Esophagus muscularis mucosa (tissue), 4 donors: ENCODE measurements around the gene WNT11. TPM values are rescaled to one million over a fixed set of nuclear protein-coding genes. Genes with fewer than 3 reads are reported as not detected.
"Not testable (repeated sequence)": the region's sequence is repeated elsewhere in the genome, so short reads cannot be mapped to it uniquely, and the experiment has no call there.

Source experiments
- DNase-seq: peaks from one replicate; pipeline ENCODE4 v3.0.0-alpha.2; 2017; ENCODE audit errors: extremely low spot score
- H3K27ac ChIP-seq, 4 donors: fragments of 200-600 bp; sonication (generic); replicated peaks in 1 of 4; 1 replicate in 3 of 4; 2 replicates in 1 of 4; pipeline ENCODE4 v1.5.1; 2016 to 2019; ENCODE audit warnings: mild to moderate bottlenecking in 1 of 4
- H3K27me3 ChIP-seq, 4 donors: fragments of 200-600 bp; sonication (generic); one replicate each; pipeline versions ENCODE4 v1.5.1 to v1.6.0; 2016 to 2019
- H3K36me3 ChIP-seq, 4 donors: fragments of 200-600 bp; sonication (generic); one replicate each; pipeline ENCODE4 v1.5.1; 2016 to 2019
- H3K4me1 ChIP-seq, 4 donors: fragments of 200-600 bp; sonication (generic); one replicate each; pipeline ENCODE4 v1.5.1; 2016 to 2019
- H3K4me3 ChIP-seq, 4 donors: fragments of 200-600 bp; sonication (generic); 1 replicate in 2 of 4; 2 replicates in 2 of 4; pipeline ENCODE4 v1.5.1; 2016 to 2019; ENCODE audit warnings: mild to moderate bottlenecking in 4 of 4, moderate library complexity in 1 of 4
- H3K9me3 ChIP-seq, 4 donors: fragments of 200-600 bp; sonication (generic); 1 replicate in 3 of 4; 2 replicates in 1 of 4; pipeline ENCODE4 v1.5.1; 2016 to 2019
- EP300 ChIP-seq: sonication (generic); formaldehyde crosslinking; IDR thresholded peaks from one replicate; pipeline ENCODE4 v1.6.1; 2017; ENCODE audit warnings: antibody characterized with exemption
- POLR2A ChIP-seq: fragments of 450-650 bp; IDR thresholded peaks from one replicate; pipeline ENCODE4 v1.6.1; 2017; ENCODE audit warnings: antibody characterized with exemption, moderate library complexity, mild to moderate bottlenecking, low read depth
- POLR2AphosphoS5 ChIP-seq, 2 donors: sonication (generic); formaldehyde crosslinking; IDR thresholded peaks; one replicate each; pipeline ENCODE4 v1.6.1; 2017; ENCODE audit warnings: antibody characterized with exemption in 2 of 2
- WGBS: methylation state at CpG from one replicate; pipeline ENCODE4 v1.1.5; 2018; 5-methylcytosine and 5-hydroxymethylcytosine counted together
- intact Hi-C: fragments of 100-400 bp; cut with DNase I; formaldehyde crosslinking; loops from one replicate; pipeline ENCODE4 v1.15.1; 2023
- total RNA-seq, 4 donors: library from RNA; depleted of rRNA; stranded (reverse); fragments of >200 nt; gene quantifications; one replicate each; pipeline versions ENCODE4 v1.1.0 to v1.2.1, GENCODE V29; 2016
- TF ChIP-seq, protein P1 (sequence below), 3 experiments: fragments of 200-600 bp in 2 of 3; fragments of 450-650 bp in 1 of 3; sonication (generic) in 2 of 3; IDR thresholded peaks; one replicate each; pipeline ENCODE4 v1.5.1; 2017 to 2019; ENCODE audit warnings: antibody characterized with exemption in 3 of 3, mild to moderate bottlenecking in 2 of 3, moderate library complexity in 1 of 3

WNT11 gene
- total RNA-seq, 4 donors from 2014 or later = 3.7 to 11.0 (median 7.7) TPM

DNA sequence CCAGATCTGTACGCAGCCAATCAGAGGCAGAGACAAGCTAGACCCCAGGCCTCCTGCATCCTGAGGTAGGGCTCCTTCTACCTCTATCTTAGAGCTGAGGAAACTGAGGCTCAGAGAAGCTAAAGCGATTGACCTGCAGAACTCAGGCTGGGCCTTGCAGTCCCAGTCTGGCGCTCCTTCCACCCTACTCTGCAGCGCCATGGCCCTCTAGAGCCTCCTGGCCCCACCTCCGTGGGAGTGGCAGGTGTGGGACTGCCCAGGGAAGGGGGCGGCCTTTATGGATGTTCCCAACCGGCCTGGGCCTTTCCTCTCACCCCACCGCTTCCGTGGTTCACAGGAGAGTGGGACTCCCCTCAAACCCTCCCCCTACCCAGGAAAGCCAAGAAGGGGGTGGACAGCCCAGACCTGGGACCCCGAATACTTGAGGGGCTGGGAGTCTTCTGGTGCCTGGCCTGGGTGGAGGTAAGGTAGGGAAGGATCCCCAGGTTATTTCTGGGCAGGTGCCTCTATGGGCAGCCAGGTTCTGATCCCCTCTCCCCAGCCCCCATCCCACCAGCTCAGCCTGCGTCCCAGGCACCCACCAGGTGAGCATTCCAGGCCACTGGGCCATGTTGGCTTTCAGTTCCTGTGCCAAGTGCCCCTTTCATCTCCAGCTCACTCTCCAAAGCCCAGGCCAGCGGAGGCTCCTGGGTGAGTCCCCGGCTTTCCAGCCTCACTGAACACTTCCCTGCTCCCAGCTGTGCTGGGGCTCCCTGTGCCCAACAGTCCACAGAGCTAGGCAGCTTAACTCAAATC is 3.0 kb downstream of the WNT11 start:
- H3K27me3 ChIP-seq = peaks cover 0 to 26% (median 0%) of the 10 kb centered on the region in 4 donors
- TF ChIP-seq EP300 (no peak), POLR2A (no peak), POLR2AphosphoS5 (IDR thresholded peaks at IDR 0.05) (no peak)
- TF ChIP-seq, protein P1, sequence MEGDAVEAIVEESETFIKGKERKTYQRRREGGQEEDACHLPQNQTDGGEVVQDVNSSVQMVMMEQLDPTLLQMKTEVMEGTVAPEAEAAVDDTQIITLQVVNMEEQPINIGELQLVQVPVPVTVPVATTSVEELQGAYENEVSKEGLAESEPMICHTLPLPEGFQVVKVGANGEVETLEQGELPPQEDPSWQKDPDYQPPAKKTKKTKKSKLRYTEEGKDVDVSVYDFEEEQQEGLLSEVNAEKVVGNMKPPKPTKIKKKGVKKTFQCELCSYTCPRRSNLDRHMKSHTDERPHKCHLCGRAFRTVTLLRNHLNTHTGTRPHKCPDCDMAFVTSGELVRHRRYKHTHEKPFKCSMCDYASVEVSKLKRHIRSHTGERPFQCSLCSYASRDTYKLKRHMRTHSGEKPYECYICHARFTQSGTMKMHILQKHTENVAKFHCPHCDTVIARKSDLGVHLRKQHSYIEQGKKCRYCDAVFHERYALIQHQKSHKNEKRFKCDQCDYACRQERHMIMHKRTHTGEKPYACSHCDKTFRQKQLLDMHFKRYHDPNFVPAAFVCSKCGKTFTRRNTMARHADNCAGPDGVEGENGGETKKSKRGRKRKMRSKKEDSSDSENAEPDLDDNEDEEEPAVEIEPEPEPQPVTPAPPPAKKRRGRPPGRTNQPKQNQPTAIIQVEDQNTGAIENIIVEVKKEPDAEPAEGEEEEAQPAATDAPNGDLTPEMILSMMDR (IDR thresholded peaks at IDR 0.05) = no peak
- no peak overlapping the region for H3K4me3 ChIP-seq
- H3K4me1 ChIP-seq = peaks cover 21 to 29% (median 27%) of the 10 kb centered on the region in 4 donors
- 99% methylated on average over 12 of the region's 13 CpGs for WGBS
- DNase-seq = no peak
- no peaks in the 10 kb centered on the region for H3K36me3 ChIP-seq
- no peaks in the 10 kb centered on the region for H3K9me3 ChIP-seq
- no peak overlapping the region for H3K27ac ChIP-seq
- intact Hi-C loops = loop anchor here (10.0 kb wide), 1 partner anchor 241 kb away; the partner anchor contains the start of gene EMSY

DNA sequence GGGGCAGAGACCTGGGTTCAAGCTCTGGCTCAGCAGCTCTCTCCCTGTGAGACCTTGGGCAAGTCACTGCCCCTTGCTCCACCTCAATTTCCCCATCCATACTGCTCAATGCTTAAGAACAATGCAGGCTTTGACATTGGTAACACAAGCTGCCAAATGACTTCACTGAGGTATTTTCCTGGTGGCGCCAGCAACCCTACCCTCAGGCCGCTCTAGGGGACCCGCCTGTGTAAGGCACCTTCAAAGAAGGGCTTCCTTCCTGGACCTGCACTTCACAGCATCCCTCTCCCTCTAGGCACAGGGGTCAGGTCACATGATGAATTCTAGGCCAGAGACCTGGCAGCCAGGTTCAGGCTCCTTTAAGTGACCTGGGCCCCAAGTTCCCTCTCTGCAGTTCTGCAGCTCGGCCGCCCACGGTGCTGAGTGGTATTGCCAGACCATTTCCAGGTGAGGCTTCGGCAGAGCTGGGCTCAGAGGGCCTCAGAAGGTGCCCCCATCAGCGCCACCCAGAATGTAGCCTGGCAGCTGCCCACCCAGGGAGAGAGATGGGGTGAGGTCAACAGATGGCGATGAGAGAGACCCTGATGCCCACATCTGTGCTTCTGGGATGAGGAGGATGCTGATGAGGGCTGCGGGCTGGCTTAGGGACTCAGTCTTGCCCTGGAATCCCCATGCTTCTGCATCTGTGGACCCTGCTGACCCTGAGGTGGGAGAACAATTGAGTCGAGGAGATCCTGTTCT is 4.5 kb downstream of the WNT11 start:
- no peaks in the 10 kb centered on the region for H3K9me3 ChIP-seq
- no peaks in the 10 kb centered on the region for H3K36me3 ChIP-seq
- peaks cover 0 to 23% (median 0%) of the 10 kb centered on the region in 4 donors for H3K27me3 ChIP-seq
- no peak overlapping the region for H3K4me3 ChIP-seq
- no peak overlapping the region for H3K27ac ChIP-seq
- DNase-seq = no peak
- intact Hi-C loops = loop anchor here (10.0 kb wide), 1 partner anchor 243 kb away; the partner anchor contains the start of gene EMSY
- H3K4me1 ChIP-seq = peaks cover 9 to 14% (median 12%) of the 10 kb centered on the region in 4 donors
- TF ChIP-seq, protein P1 (IDR thresholded peaks at IDR 0.05) = no peak
- TF ChIP-seq EP300 (no peak), POLR2A (no peak), POLR2AphosphoS5 (IDR thresholded peaks at IDR 0.05) (no peak)
- 95% methylated on average over 4 of the region's 11 CpGs for WGBS

DNA sequence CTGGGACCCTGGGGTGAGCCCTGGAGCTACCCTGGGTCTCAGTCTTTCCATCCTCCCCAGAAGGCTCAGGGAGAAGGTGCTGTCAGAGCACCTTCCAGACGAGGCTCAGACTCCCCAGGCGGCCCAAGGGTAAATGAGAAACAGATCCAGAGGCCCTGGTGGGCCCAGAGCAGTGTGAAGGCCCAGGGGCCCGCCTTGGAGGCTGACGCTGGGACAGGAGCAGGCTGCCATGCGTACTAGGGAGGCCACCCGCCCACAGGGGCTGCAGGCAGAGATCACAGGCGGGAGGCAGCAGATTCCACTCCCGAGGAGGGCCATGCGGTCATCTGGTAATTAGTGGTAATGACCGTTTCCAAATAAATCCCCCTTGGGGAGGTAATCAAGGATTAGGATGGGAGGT is 5.2 kb downstream of the WNT11 start:
- intact Hi-C loops = loop anchor here (10.0 kb wide), 1 partner anchor 244 kb away; the partner anchor contains the start of gene EMSY
- Histone ChIP-seq H3K4me3 (no peak overlapping the region), H3K9me3 (no peaks in the 10 kb centered on the region), H3K27ac (no peak overlapping the region), H3K4me1 (peaks cover 4 to 6% (median 5%) of the 10 kb centered on the region in 4 donors), H3K27me3 (peaks cover 0 to 16% (median 0%) of the 10 kb centered on the region in 4 donors), H3K36me3 (peaks cover 0 to 6% (median 0%) of the 10 kb centered on the region in 4 donors)
- WGBS = no CpG with 5 or more reads among the region's 10 CpGs
- TF ChIP-seq POLR2AphosphoS5 (IDR thresholded peaks at IDR 0.05) (no peak), EP300 (no peak), POLR2A (no peak)
- TF ChIP-seq, protein P1 (IDR thresholded peaks at IDR 0.05) = no peak
- DNase-seq = no peak

DNA sequence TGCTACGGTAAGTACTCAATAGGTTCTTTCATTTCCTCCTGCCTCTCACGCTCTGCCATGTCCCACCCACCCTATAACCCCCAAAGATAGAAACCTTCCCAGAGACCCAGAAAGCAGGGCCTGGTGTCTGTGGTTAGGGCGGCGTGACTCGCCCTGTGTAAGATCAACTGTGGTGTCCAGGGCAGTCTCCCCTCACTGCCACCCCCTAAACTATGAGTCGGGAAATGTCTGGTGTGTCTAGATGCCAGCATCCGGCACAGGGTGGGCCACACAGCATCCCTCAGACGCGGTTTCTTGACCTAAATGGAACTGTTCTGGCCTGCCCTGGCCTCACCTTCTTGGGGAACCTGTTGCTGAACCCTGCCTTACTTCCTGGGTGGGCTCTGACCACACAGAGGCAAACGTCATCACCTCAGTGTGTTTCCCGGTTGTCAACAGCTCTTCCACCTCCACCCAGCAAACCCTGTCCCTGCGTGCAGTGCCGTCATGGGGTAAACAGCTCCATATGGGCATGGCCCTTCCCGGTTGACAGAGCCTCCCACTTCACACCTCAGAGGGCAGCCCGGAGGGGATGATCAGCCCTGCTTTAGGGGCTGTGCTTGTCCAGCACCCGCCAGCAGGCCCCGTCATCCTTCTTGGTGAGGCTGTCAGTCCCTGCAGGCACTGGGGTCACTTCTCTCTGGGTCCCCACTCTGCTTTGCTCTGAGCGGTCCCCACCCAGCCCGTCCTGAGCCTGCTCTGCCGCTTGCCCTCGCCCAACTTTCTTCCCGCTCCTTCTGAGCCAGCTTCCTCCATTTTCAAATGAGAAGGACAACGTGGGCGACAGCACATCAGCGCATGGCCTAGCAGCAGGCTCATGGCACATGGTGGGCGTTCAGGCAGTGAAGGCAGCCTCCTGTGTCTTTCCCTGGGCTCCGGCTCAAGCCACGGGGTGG is 6.0 kb downstream of the WNT11 start:
- H3K9me3 ChIP-seq = no peaks in the 10 kb centered on the region
- peaks cover 0 to 10% (median 0%) of the 10 kb centered on the region in 4 donors for H3K36me3 ChIP-seq
- H3K27me3 ChIP-seq = peaks cover 0 to 9% (median 0%) of the 10 kb centered on the region in 4 donors
- no peak for DNase-seq
- no peaks in the 10 kb centered on the region for H3K4me1 ChIP-seq
- TF ChIP-seq, protein P1 (IDR thresholded peaks at IDR 0.05) = no peak
- TF ChIP-seq EP300 (no peak), POLR2A (no peak), POLR2AphosphoS5 (IDR thresholded peaks at IDR 0.05) (no peak)
- no peak overlapping the region for H3K4me3 ChIP-seq
- 90% methylated on average over 23 of the region's 28 CpGs for WGBS
- intact Hi-C loops = loop anchor here (10.0 kb wide), 1 partner anchor 245 kb away; the partner anchor contains the start of gene EMSY
- H3K27ac ChIP-seq = no peak overlapping the region

DNA sequence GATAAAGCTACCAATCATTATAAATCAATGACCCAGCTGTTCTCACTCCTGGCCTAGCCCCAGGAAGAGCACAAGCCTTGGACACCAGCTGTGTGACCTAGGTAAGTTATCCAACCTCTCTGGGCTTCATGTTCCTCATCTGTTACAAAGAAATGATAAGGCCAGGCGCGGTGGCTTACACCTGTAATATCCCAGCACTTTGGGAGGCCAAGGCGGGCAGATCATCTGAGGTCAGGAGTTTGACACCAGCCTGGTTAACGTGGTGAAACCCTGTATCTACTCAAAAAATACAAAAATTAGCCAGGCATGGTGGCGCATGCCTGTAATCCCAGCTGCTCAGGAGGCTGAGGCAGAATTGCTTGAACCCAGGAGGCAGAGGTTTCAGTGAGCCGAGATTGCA is 7.6 kb downstream of the WNT11 start:
- H3K36me3 ChIP-seq = peaks cover 0 to 19% (median 0%) of the 10 kb centered on the region in 4 donors
- intact Hi-C loops, H3K4me1 ChIP-seq, H3K27ac ChIP-seq, H3K4me3 ChIP-seq, H3K9me3 ChIP-seq, H3K27me3 ChIP-seq, DNase-seq: not testable (repeated sequence)
- WGBS = 97% methylated on average over 6 of the region's 6 CpGs
